GM18861 (cell line): ENCODE measurements around the gene SYT11.
"Not testable (repeated sequence)": the region's sequence is repeated elsewhere in the genome, so short reads cannot be mapped to it uniquely, and the experiment has no call there.

Experiments used
- ATAC-seq: cut with Tn5 transposase; IDR thresholded peaks from one replicate; pipeline ENCODE4 v1.9.1; 2021; ENCODE audit not compliant: unreplicated experiment

SYT11 gene

DNA sequence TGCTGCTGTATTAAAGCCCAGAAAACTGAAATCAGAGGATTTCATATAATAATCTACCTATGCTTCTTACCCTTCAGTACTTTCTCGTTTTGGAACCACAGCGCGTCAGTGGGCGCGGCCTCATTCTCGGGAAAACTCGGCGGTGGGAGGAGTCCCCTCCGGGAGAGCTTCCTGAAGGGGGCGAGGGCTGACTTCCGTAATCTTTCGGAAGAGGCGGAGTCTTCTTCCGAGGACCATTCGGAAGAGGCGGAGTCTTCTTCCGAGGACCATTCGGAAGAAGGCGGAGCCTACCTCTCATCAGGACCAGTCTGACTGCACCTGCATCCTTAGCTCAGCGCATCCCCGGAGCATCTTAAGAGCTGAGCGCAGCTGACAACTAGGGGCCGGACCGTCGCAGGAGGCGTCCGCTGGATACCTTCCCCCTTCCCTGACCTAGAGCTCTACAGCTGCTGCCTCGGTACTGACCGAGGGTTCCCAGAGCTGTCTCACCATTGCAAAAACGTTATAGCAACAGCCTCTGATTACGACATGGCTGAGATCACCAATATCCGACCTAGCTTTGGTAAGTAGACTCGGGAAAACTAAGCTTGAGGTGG, at the start of gene SYT11:
SYT11 (plus strand) TSS at position 334 of the 596 bp plus-strand sequence; CDS start at position 529, 195 bp downstream.
- ATAC-seq: peak; percentile 43

GRCh38 chr1:155812878-155813277, 46.5 kb upstream of the SYT11 start:
- no peak for ATAC-seq

GRCh38 chr1:155813672-155814071, 45.7 kb upstream of the SYT11 start:
- ATAC-seq: no peak

- no peak for ATAC-seq
Observed at GRCh38 chr1:155816351-155816750, 43.0 kb upstream of the SYT11 start.

DNA sequence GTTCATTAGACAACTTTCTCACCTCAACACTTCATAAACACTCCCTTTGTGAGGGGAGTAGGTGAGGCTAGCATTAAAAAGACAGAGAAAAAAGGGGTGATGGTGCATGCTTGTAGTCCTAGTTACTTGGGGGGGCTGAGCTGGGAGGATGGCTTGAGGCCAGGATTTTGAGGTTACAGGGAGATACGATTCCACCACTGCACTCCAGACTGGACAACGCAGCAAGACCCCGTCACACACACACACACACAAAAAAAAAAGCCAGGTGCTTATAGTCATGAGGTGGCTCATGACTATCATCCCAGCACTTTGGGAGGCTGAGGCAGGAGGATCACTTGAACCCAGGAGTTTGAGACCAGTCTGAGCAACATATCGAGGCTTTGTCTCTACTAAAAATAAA, 31.9 kb upstream of the SYT11 start:
- ATAC-seq: no peak

DNA sequence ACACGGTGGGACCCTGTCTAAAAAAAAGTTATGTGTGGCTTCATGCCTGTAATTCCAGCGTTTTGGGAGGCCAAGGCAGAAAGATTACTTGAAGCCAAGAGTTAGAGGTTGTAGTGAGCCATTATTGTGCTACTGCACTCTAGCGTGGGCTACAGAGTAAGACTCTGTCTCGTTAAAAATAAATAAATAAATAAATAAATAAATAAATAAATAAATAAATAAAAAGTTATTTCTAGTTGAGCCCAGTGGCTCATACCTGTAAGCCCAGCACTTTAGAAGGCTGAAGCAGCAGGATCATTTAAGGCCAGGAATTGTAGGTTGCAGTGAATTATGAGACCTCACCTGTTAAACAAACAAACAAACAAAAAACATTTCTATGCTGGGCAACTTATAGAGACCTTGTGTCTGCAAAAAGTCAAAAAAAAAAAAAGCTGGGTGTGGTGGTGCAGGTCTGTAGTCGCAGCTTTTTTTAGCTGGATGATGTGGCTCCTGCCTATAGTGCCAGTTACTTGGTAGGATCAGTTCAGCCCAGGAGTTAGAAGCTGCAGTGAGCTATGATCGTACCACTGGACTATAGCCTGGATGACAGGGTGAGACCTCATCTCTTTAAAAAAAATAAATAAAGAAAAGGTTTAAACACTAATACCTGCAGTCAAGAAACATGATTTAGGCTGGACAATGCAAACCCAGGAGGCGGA, 27.9 kb upstream of the SYT11 start:
- ATAC-seq: no peak

DNA sequence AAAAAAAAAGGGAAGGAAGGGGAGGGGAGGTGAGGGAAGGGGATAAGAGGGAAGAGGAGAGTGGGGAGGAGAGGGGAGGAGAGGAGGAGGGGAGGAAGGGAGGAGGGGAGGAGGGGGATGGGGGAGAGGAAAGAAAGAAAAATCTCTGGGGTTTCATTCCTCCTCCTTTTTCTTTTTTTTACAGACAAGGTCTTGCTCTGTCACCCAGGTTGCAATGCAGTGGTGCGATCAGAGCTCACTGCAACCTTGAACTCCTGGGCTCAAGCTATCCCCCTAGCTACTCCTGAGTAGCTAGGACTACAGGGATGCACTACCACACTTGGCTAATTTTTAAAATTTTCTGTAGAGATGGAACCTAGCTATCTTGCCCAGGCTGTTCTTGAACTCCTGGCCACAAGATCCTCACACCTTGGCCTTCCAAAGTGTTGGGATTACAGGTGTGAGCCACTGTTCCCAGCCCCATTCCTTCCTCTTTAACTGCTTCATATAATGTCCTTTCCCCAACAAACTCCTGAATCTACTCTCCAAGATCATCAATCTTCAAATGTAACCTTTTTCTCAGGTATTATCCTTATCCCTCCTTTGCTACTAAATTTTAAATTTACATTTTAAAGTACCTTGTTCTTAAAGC, 25.6 kb upstream of the SYT11 start:
- no peak for ATAC-seq

- ATAC-seq: no peak
Observed at GRCh38 chr1:155834296-155834926, 25.0 kb upstream of the SYT11 start.

GRCh38 chr1:155834927-155835399, 24.4 kb upstream of the SYT11 start:
- ATAC-seq: not testable (repeated sequence)

- ATAC-seq: no peak
Observed at GRCh38 chr1:155835548-155835947, 23.8 kb upstream of the SYT11 start.

DNA sequence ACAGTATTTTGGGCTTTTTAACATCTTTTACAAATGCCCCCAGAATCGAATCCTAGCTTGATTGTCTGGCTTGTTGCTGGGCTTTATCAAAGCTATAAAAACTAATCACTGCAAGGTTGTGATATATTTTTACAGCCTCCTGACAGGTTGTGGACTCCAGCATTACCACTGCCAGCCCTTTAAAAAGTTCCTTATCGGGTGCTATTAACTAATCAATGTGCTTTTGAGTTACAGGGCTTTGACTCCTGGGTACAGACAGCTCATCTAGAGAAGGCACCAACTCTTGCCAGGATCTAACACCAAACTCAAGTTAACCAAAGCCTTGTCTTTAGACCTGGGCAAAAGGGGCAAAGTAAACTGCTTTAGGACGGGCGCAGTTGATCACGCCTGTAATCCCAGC, 19.0 kb upstream of the SYT11 start:
- no peak for ATAC-seq

- no peak for ATAC-seq
Observed at GRCh38 chr1:155844860-155845421, 14.4 kb upstream of the SYT11 start.

DNA sequence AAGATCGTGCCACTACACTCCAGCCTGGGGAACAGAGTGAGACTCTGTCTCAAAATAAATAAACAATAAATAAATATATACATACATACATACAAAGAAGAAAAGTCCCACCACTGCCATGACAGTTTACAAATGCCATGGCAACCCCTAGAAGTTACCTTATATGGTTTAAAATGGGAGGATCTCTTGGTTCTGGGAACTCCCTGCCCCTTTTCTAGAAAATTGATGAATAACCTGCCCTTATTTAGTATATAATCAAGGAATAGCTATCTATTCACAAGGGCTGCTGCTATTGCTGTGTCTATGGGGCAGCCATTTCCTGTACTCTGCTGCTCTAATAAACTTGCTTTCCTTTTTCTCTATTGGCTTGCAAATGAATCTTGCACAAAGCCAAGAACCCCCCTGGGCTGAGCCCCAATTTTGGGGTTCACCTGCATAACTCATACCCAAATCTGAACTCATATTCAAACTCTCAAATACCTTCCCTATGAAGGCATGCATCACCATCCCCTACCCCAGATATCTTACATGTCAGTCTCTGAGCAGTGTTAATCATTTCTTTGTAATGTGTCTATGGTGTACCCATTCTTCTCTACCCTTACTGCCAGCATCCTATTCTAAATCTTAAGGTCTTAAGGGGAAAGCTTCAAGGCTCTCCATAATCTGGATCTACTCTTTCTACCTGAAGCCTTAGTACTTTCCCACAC, 11.4 kb upstream of the SYT11 start:
- no peak for ATAC-seq

DNA sequence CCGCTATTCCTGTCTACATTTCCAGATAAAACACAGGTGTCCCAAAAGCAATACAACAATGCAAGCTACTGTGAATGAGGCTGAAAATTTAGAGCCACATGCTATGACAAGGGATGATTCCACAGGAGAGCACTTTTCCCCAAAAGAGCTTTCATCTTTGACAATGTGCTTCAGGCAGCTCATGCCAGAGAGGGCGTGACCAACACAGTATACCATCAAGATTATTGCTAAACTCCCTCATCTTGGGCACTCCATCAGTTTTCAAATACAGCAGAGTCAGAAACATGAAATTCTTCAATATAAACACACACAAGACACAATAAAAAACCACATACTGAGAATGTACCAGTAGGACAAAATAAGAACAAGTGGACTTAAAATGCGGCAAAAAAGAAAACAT, 9.0 kb upstream of the SYT11 start:
- no peak for ATAC-seq

- no peak for ATAC-seq
Observed at GRCh38 chr1:155856257-155856974, 3.0 kb upstream of the SYT11 start.

GRCh38 chr1:155856975-155857930, 2.1 kb upstream of the SYT11 start, which contains the start of gene GON4L:
GON4L (minus strand) TSS chr1:155857214; CDS start chr1:155853780, 3,434 bp downstream.
- ATAC-seq: peak; percentile 34

GRCh38 chr1:155858800-155859233, 550 bp upstream of the SYT11 start:
- ATAC-seq: peak; percentile 3

DNA sequence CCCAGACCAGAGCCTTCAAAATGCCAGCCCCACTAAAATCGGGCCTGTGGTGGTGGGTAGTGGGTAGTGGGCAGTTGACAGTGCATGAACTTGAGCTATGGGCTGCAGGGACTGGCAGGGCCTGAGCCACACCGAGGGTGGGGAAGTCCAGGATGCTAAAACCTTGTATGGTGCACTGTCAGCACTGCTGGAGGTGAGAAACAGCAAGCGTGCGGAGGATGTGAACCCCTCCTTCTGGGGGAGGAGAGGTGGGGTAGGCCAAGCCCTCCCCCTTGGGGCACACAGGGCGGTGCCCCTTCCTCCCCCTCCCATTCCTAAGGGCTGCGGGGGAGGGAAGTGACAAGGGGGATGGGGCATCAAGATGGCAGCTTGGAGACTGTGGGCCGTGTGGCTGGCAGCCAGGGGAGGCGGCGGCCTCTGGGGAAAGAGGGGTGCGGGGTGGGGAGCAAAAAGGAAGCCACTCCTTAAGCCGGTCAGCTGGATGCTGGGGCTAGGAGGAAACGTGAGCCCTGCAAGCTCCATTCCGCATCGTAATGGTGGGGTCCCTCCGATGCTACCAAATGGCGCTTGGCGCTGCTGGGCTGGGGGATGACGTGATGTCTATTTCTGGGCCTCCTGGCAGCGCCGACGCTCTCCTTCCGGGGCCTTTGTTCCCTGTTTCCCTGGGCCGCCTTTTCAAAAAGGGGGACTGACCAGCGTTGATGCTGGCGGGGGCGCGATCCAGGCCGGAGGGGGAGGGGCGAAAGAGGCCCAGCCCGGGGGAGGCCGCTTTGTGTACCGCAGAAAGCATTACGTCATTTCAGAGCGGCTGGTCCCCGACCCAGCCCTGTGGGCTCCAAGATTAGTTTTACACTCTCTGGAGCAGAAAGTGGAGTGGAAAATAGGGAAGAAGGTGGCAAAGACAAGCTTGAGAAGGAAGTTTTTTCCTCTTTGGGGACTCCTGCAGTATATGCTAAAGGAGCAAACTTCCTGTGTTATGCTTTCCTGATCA, 809 bp downstream of the SYT11 start:
- no peak for ATAC-seq
